Esophagus squamous epithelium (tissue), 4 donors: ENCODE results near the gene GCA.

Experiments
- CTCF ChIP-seq, 6 experiments: fragments of 450-650 bp in 4 of 6; fragments of 200-600 bp in 2 of 6; sonication (generic) in 2 of 6; IDR thresholded peaks; one replicate each; pipeline ENCODE4 v1.5.1; 2016 to 2019; ENCODE audit warnings: antibody characterized with exemption in 6 of 6, mild to moderate bottlenecking in 4 of 6, moderate library complexity in 4 of 6
- POLR2A ChIP-seq, 4 donors: fragments of 450-650 bp; IDR thresholded peaks; one replicate each; pipeline ENCODE4 v1.6.1; 2017; ENCODE audit warnings: antibody characterized with exemption in 4 of 4, mild to moderate bottlenecking in 4 of 4, moderate library complexity in 3 of 4

- TF ChIP-seq CTCF (IDR thresholded peaks at IDR 0.05), result peak; percentile 63 to 87 (median 85)
- TF ChIP-seq POLR2A (IDR thresholded peaks at IDR 0.05), result no peak
These were observed 45.9 kb upstream of the GCA start for GRCh38 chr2:162297925-162298552.
